Stimulated activated CD4-positive, alpha-beta T cell treated with anti-CD3 and anti-CD28 coated beads, TNF-alpha, amount 100 ng/mL, for 24 hours (primary cell): ENCODE results near the gene ZBED1.
"Not testable (repeated sequence)": the region's sequence is repeated elsewhere in the genome, so short reads cannot be mapped to it uniquely, and the experiment has no call there.

Experiments used
- DNase-seq, 3 experiments: peaks; one replicate each; pipeline ENCODE4 v3.0.0-alpha.2; 2020; ENCODE audit warnings: low read depth in 3 of 3

The ZBED1 gene

GRCh38 chrX:2456091-2456490 lies 44.7 kb downstream of the ZBED1 start:
- DNase-seq = not testable (repeated sequence)

GRCh38 chrX:2454620-2455019 lies 46.2 kb downstream of the ZBED1 start:
- DNase-seq = not testable (repeated sequence)

- no peak for DNase-seq
These were observed 48.0 kb downstream of the ZBED1 start for GRCh38 chrX:2452799-2453198.

DNA sequence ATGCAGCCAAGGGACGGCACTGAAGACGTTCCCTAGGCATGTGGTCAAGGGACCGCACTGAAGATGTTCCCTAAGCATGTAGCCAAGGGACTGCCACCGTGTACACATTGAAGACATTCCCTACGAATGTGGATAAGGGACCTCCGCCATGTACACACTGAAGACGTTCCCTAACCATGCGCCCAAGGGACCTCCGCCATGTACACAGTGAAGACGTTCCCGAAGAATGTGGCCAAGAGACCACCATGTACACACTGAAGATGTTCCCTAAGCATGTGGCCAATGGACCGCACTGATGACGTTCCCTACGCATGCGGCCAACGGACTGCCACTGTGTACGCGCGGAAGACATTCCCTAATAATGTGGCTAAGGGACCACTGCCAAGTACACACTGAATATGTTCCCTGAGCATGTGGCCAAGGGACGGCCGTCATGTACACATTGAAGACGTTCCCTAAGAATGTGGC lies 48.4 kb downstream of the ZBED1 start:
- no peak for DNase-seq

DNA sequence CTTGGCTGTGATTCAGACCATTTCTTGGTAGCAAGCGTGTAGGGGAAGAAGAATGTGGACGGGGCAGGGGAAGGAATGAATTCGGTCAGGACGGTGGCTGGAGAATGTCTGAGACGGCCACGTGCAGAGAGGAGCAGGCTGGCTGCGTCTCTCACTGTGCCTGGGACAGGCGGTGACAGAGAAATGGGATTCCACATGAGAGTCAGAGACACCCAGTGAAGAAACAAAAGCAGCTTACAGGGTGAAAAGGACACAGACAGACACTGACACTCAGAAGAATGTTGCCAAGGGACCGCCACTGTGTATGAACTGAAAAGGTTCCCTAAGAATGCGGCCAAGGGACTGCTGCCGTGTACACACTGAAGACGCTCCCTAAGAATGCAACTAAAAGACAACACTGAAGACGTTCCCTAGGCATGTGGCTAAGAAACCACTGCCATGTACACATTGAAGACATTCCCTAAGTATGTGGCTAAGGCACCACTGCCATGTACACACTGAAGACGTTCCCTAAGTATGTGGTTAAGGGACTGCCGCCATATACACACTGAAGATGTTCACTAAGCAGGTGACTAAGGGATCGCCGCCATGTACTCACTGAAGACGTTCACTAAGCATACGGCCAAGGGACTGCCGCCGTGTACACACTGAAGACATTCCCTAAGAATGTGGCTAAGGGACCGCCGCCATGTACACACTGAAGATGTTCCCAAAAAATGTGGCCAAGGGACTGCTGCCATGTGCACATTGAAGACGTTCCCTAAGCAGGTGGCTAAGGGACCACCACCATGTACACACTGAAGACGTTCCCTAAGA lies 49.1 kb downstream of the ZBED1 start:
- DNase-seq = no peak

DNA sequence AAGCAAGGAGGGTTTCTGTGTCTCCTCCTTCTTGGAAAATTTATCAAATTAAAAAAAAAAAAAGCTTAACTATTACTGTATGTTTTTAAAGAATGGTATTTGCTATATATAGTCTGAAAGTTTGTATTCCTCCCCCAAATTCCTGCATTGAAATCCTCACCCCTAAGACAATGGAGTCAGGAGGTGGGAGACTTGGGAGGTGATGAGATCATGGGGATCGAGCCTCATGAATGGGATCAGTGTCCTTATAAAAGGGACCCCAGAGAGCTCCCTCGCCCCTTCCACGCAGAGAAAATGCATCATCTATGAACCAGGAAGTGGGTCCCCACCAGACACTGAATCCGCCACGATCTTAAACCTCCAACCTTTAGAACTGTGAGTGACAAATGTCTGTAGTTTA lies 50.1 kb downstream of the ZBED1 start:
- no peak for DNase-seq

GRCh38 chrX:2449135-2449886 lies 51.5 kb downstream of the ZBED1 start:
- DNase-seq = no peak

DNA sequence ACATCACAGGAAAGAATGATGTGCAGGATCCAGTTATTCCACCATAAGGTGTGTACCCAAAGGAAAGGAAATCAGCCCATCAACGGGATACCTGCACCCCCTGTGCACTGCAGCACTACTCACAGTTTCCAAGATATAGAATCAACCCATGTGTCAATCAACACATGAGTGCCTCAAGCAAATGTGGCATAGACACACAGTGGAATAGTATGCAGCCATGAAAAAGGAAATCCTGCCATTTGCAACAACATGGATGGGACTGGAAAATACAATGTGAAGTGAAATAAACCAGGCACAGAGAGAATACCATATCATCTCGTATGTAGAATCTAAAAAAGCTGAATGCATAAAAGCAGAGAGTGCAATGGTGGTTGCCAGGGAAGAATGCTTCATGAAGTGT lies 53.3 kb downstream of the ZBED1 start:
- DNase-seq = no peak

GRCh38 chrX:2446815-2447214 lies 54.0 kb downstream of the ZBED1 start:
- no peak for DNase-seq

DNA sequence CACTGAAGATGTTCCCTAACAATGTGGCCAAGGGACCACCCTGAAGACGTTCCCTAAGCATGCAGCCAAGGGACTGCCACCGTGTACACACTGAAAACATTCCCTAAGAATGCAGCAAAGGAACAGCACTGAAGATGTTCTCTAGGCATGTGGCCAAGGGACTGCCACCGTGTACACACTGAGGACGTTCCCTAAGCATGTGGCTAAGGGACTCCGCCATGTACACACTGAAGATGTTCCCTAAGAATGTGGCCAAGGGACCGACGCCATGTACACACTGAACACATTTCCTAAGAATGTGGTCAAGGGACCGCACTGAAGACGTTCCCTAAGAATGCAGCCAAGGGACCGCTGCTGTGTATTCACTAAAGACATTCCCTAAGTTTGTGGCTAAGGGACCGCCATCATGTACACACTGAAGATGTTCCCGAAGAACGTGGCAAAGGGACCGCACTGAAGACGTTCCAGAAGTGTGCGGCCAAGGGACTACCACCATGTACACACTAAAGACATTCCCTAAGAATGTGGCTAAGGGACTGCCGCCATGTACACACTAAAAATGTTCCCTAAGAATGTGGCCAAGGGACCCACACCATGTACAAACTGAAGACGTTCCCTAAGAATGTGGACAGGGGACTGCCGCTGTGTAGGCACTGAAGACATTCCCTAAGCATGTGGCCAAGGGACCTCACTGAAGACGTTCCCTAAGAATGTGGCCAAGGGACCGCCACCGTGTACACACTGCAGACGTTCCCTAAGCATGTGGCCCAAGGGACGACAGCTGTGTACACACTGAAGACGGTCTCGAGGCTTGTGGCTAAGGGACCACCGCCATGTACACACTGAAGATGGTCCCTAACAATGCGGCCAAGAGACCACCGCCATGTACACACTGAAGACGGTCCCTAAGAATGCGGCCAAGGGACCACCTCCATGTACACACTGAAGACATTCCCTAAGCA lies 54.8 kb downstream of the ZBED1 start:
- no peak for DNase-seq

- DNase-seq = no peak
These were observed 58.1 kb downstream of the ZBED1 start for GRCh38 chrX:2442694-2443093.

DNA sequence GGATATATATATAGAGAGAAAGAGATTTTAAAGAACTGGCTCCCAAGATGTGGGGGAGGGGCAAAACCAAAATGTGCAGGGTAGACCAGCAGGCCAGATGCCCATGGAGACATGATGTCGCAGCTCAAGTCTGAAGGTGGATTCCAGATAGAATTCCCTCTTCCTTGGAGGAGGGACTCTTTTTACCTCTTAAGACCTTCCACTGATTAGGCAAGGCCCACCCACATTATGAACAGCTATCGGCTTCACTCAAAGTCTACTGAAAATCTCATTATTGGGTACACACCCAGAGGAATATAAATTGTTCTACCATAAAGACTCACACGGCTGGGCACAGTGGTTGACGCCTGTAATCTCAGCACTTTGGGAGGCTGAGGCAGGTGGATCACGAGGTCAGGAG lies 59.3 kb downstream of the ZBED1 start:
- no peak for DNase-seq

GRCh38 chrX:2439613-2440012 lies 61.2 kb downstream of the ZBED1 start:
- DNase-seq = no peak
